ENCODE data around the gene CCDC73. TPM values are rescaled to one million over a fixed set of nuclear protein-coding genes. Genes with fewer than 3 reads are reported as not detected.

CCDC73 gene
- total RNA-seq (0.05 TPM), polyA plus RNA-seq (not detected)

DNA sequence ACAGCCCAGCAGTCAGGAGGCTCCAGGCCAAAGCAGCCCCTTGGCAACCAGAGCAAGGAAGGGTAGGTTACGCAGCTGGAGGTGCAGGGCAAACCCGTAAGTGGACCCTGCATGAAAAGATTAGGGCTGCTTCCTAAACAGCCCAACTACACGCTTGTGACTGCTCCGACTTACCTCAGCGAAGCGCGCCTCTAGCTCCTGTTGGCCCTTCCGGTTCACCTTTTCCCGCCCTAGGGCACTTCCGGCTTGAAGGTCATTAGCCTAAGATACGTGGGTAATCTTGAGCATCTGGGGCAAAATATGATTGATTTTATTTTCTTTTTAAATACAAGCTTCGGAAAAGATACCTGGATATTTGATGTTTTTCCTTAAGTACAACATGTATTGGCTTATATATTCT, at the start of gene CCDC73:
CCDC73 (minus strand) TSS at position 224 of the 400 bp plus-strand sequence. CDS start 34,419 bp downstream, outside the sequence.
- no peak within 1 kb of the TSS for H3K4me3 ChIP-seq (ENCODE audit: low read depth, low read length)
- no peak within 1 kb of the TSS for H3K27ac ChIP-seq (ENCODE audit: low read depth)
- no peaks in the 10 kb centered on the region for H3K4me1 ChIP-seq (ENCODE audit: insufficient read depth)
- DNase-seq (ENCODE audit: extremely low spot score): no peak
- 91% methylated on average over 12 of the region's 12 CpGs for WGBS
- no peaks in the 10 kb centered on the region for H3K36me3 ChIP-seq (ENCODE audit: insufficient read depth)

DNA sequence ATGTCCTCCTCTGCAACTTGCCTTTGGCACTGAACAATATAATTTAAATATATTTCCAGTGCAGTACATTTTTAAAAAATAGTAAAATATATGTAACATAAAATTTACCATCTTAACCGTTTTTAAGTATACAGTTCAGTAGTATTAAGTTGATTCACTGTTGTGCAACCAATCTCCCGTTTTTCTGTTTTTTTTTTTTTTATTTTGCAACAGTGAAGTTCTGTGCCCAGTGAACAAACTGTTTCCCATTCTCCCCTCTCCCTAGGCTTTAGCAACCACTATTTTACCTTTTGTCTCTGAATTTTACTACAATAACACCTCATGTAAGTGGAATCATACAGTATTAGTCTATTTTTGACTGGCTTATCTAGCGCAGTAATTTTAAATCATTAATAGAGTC, 49.1 kb upstream of the CCDC73 start:
- no peak for DNase-seq (ENCODE audit: extremely low spot score)
- no peaks in the 10 kb centered on the region for H3K36me3 ChIP-seq (ENCODE audit: insufficient read depth)
- no peak overlapping the region for H3K27ac ChIP-seq (ENCODE audit: low read depth)
- no peak overlapping the region for H3K4me3 ChIP-seq (ENCODE audit: low read depth, low read length)
- no peaks in the 10 kb centered on the region for H3K4me1 ChIP-seq (ENCODE audit: insufficient read depth)
- 60% methylated on average over 3 of the region's 3 CpGs for WGBS

DNA sequence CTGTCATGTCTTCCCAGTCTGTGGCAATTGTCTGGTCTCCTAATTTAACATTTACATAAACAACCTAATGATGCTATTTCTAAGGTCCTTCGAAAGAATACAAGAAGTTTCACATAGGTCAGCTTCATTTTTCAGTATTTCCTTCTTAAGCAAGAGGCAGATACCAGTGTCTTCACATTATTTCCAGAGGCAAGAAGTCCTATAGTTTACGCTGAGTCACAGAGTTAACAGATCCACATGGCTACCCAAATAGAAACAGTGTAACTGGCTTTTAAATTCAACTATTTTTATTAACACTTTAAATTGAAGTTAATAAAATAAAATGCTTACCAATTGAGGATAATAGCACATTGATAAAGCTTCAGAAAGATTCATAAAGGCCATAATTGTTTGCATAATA, 46.1 kb upstream of the CCDC73 start:
- Histone ChIP-seq H3K27ac (ENCODE audit: low read depth) (no peak overlapping the region), H3K4me3 (ENCODE audit: low read depth, low read length) (no peak overlapping the region), H3K4me1 (ENCODE audit: insufficient read depth) (no peaks in the 10 kb centered on the region), H3K36me3 (ENCODE audit: insufficient read depth) (no peaks in the 10 kb centered on the region)
- no peak for DNase-seq (ENCODE audit: extremely low spot score)
- 82% methylated on average over 2 of the region's 2 CpGs for WGBS

DNA sequence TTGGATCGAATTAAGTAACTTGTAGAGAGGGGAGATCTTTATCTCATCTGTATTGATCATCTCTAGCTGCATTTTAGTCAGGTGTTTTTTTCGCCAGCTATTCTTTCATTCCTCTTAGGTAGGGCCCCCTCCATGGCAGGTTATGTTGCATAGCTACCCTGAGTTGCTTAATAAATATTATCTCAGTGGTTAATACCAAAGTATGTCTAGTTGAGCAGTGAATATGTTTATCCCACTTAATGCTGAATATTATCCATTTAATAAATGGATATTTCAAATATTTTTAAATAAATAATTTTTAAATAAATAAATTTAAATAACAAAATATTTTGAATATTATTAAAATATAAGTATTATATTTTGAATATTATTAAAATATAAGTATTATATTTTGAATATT, 44.8 kb upstream of the CCDC73 start:
- Histone ChIP-seq H3K27ac (ENCODE audit: low read depth) (no peak overlapping the region), H3K4me1 (ENCODE audit: insufficient read depth) (no peaks in the 10 kb centered on the region)
- WGBS: 82% methylated on average over 2 of the region's 2 CpGs

DNA sequence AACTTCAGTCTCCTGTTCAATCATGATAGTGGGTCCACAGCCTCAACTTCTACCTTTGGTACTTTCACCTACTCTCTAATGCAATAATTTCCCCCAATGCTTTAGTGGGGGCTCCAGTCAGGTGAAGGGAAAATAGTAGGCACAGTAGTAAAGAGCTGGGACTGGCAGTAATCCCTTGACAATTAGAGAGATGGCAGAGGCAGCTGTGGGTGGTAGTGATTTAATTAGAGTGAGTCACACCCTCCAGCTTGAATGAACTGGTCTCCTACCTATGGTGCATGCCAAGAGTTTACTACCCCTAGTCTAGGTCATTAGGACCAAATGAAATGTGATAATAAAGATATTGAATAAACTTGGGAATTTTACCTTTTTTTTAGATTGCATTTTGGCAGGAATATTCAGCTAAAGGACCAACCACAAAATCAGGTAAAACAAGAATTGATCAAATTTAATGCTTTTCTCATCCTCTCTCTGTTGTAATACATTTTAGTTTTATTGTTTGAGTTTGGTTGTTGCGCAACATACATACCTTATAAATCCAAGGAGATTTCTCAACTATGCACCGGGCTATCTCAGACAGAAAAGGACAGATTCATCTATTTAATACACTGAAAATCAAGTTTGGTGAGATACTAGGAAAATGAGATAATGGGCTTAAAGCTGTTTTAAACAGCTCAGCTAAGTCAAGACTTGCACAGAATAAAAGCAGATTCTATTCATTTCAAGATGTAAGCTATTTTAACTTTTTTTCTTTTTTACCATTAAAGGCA, 44.2 kb upstream of the CCDC73 start:
- Histone ChIP-seq H3K27ac (ENCODE audit: low read depth) (no peak overlapping the region), H3K4me1 (ENCODE audit: insufficient read depth) (no peaks in the 10 kb centered on the region), H3K36me3 (ENCODE audit: insufficient read depth) (no peaks in the 10 kb centered on the region), H3K4me3 (ENCODE audit: low read depth, low read length) (no peak overlapping the region)
- WGBS: 55% methylated on average over 2 of the region's 2 CpGs
- DNase-seq (ENCODE audit: extremely low spot score): no peak

More for the DNA sequence above, 44.8 kb upstream of the CCDC73 start:
- Histone ChIP-seq H3K36me3 (ENCODE audit: insufficient read depth) (no peaks in the 10 kb centered on the region), H3K4me3 (ENCODE audit: low read depth, low read length) (no peak overlapping the region)
- DNase-seq (ENCODE audit: extremely low spot score): no peak

DNA sequence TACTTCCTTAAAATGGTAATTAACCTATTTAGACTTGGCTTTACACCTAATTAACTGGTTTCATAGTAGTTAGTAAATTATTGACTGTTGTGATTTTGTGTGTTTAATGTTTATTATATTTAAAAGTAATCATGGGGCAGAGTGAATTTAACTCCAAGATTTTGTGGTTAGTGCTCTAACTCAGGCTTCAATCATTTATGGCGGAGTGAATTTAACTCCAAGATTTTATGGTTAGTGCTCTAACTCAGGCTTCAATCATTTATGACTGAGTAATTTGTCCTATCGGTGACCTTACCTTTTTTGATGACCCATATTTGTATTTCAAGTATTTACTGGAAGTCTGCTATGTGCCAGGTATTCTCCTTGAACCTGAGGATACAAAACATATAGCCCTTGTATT, 42.5 kb upstream of the CCDC73 start:
- whole genome bisulfite sequencing: 86% methylated on average over 2 of the region's 2 CpGs
- no peaks in the 10 kb centered on the region for H3K4me1 ChIP-seq (ENCODE audit: insufficient read depth)
- H3K36me3 ChIP-seq (ENCODE audit: insufficient read depth): no peaks in the 10 kb centered on the region
- no peak overlapping the region for H3K27ac ChIP-seq (ENCODE audit: low read depth)
- DNase-seq (ENCODE audit: extremely low spot score): no peak
- no peak overlapping the region for H3K4me3 ChIP-seq (ENCODE audit: low read depth, low read length)

DNA sequence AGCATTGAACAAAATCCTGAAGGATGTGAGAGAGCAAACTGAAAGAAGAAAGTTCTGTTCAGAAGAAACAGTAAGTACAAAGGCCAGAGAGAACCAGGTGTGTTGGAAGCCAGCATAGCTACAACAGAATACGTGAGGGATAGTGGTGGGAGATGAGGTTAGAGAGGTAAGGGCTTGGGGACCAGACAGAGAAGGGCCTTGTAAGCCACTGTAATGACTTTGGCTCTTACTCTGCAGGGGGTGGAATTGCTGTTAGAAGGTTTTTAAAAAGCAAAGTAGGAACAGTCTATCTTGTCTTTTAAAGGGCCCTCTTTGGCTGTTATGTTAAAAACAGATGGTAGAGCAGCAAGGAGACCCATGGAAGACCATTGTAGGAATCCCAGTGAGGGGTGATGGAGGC, 39.5 kb upstream of the CCDC73 start:
- no peaks in the 10 kb centered on the region for H3K4me1 ChIP-seq (ENCODE audit: insufficient read depth)
- no peaks in the 10 kb centered on the region for H3K36me3 ChIP-seq (ENCODE audit: insufficient read depth)
- no peak overlapping the region for H3K27ac ChIP-seq (ENCODE audit: low read depth)
- no peak for DNase-seq (ENCODE audit: extremely low spot score)
- 56% methylated on average over 1 of the region's 1 CpG for WGBS
- no peak overlapping the region for H3K4me3 ChIP-seq (ENCODE audit: low read depth, low read length)

DNA sequence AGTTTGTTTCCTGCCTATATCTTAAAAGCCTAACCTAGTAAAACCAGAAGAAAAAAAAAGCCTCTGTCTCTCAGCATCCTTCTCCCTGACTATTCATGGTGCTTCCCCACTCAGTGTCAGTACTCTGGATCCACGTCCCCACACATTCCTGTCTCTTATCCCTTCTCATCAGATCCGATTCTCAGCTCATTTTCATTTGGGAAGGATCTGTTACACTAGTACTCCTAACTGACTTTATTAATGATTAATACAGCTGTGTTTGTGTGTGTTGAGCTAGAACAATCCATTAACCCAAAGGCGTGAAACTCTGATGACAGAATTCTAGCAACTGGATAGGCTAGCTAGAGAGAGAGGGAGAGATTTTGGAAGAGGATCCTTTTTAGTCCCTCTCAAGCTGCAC, 36.8 kb upstream of the CCDC73 start:
- 56% methylated on average over 3 of the region's 3 CpGs for WGBS
- H3K4me3 ChIP-seq (ENCODE audit: low read depth, low read length): no peak overlapping the region
- no peak overlapping the region for H3K27ac ChIP-seq (ENCODE audit: low read depth)
- no peaks in the 10 kb centered on the region for H3K36me3 ChIP-seq (ENCODE audit: insufficient read depth)
- no peaks in the 10 kb centered on the region for H3K4me1 ChIP-seq (ENCODE audit: insufficient read depth)
- no peak for DNase-seq (ENCODE audit: extremely low spot score)

DNA sequence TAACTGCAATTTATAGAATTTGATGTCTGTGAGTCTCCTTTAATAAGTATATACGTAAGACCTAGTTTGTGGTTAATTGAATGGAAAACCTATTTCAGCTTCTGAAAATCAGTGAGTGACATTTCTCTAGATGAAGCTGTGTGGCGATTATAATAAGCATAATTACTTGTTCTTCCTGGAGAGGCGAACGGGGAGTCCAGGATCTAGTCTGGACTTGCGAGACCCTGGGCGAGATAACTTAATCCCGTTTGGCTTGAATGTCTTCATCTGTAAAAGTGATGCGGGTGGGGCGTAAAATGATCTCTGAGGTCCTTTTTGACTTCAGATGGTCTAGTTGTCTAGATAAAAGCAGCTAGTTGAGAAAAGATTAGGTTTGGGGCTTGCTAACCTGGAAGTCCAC, 36.3 kb upstream of the CCDC73 start:
- Histone ChIP-seq H3K27ac (ENCODE audit: low read depth) (no peak overlapping the region), H3K36me3 (ENCODE audit: insufficient read depth) (no peaks in the 10 kb centered on the region), H3K4me1 (ENCODE audit: insufficient read depth) (no peaks in the 10 kb centered on the region), H3K4me3 (ENCODE audit: low read depth, low read length) (no peak overlapping the region)
- no peak for DNase-seq (ENCODE audit: extremely low spot score)
- WGBS: 35% methylated on average over 9 of the region's 9 CpGs

DNA sequence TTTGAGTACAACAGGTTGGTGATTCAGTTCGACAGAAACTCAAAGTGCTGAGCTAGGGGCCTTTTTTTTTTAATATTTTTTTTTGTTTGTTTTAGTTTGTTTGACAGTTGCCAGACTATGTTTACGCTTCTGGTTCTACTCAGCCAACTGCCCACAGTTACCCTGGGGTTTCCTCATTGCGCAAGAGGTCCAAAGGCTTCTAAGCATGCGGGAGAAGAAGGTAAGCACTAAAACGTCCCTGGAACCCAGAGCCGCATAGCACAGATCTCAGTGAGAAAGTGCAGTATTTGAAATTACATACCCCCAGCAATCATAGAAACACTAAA, 35.9 kb upstream of the CCDC73 start:
- Histone ChIP-seq H3K36me3 (ENCODE audit: insufficient read depth) (no peaks in the 10 kb centered on the region), H3K27ac (ENCODE audit: low read depth) (no peak overlapping the region), H3K4me1 (ENCODE audit: insufficient read depth) (no peaks in the 10 kb centered on the region), H3K4me3 (ENCODE audit: low read depth, low read length) (peak overlapping the region; percentile 52)
- no peak for DNase-seq (ENCODE audit: extremely low spot score)
- 27% methylated on average over 6 of the region's 6 CpGs for WGBS

DNA sequence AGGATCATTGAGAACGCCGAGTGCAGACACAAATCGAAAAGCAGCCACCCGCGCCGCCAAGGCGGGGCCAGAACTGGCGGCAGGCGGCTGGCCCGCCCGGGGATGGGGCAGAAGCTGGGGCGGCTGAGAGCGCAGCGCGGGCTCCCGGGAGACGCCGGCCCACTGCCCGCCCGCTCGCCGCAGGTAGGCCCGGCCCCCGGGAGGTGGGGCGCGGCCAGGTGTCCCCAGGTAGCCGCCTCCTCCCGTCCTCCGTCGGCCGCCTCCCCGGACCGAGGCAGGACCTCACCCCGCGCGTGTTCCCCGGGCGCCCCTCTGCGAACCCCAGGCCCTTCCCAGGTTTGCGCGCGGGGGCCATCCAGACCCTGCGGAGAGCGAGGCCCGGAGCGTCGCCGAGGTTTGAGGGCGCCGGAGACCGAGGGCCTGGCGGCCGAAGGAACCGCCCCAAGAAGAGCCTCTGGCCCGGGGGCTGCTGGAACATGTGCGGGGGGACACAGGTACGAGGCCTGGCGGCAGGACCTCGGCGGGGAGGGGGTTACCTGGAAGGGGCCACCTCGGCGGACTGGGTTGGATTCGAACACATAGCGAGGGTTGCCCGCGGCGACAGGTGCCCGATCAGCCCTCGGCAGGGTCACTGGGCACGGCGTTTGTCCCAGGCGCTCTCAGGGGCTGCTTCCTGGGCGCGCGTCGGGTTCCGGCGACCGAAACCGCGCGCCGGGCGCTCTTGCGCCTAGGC, 35.4 kb upstream of the CCDC73 start, which contains the start of gene PRRG4:
PRRG4 (plus strand) TSS at position 248 of the 733 bp plus-strand sequence. CDS start 603 bp downstream, outside the sequence.
- Histone ChIP-seq H3K36me3 (ENCODE audit: insufficient read depth) (no peaks in the 10 kb centered on the region), H3K4me1 (ENCODE audit: insufficient read depth) (no peaks in the 10 kb centered on the region), H3K4me3 (ENCODE audit: low read depth, low read length) (peak within 1 kb of the TSS; percentile 52), H3K27ac (ENCODE audit: low read depth) (peak within 1 kb of the TSS; percentile 80)
- WGBS: 2% methylated on average over 85 of the region's 85 CpGs
- no peak for DNase-seq (ENCODE audit: extremely low spot score)

DNA sequence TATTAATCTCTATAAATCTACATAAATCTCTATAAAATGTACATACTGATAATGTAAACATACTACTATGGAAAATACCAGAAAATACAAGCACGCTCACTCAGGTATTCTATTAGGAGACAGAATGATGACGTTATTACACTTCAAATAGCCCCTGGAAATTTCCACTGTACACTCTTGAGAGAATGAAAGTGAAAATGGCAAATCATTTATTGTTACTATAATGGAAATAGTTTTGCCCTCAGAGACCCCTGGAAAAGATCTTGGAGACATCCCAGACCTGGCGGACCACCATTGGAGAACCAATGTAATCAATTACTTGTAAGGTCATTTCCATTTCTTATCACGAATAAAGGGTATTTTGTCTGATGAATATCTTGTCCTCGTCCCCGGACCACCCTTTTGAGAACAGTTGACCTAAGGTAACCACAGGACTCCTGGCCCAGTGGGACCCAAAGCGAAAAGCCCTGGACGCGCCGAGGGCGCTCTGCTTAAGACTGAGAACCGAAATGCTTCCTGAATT, 34.8 kb upstream of the CCDC73 start:
- Histone ChIP-seq H3K4me3 (ENCODE audit: low read depth, low read length) (peak overlapping the region; percentile 52), H3K4me1 (ENCODE audit: insufficient read depth) (no peaks in the 10 kb centered on the region), H3K27ac (ENCODE audit: low read depth) (peak overlapping the region; percentile 80), H3K36me3 (ENCODE audit: insufficient read depth) (no peaks in the 10 kb centered on the region)
- DNase-seq (ENCODE audit: extremely low spot score): peak; percentile 41
- 10% methylated on average over 12 of the region's 12 CpGs for WGBS

DNA sequence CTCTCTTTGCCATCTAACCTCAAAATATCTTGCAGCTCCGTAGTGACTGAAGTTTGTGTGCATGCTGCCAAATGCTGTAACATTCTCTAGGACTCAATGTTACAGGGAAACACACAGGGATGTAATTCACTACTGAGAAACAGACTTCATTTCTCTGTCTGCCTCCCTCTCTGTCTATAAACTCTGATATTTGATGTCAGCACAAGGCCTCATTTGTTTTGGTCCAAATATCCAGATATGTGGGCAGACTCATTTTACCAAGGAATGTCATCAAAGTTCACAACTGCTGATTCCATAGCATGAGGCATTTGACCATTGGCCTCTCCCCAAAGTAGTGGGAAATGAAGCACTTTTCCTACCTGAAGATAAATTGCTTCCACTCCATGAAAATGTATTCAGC, 32.8 kb upstream of the CCDC73 start:
- no peak for DNase-seq (ENCODE audit: extremely low spot score)
- H3K36me3 ChIP-seq (ENCODE audit: insufficient read depth): no peaks in the 10 kb centered on the region
- no peak overlapping the region for H3K27ac ChIP-seq (ENCODE audit: low read depth)
- no peak overlapping the region for H3K4me3 ChIP-seq (ENCODE audit: low read depth, low read length)
- no peaks in the 10 kb centered on the region for H3K4me1 ChIP-seq (ENCODE audit: insufficient read depth)
- WGBS: 70% methylated on average over 1 of the region's 1 CpG

DNA sequence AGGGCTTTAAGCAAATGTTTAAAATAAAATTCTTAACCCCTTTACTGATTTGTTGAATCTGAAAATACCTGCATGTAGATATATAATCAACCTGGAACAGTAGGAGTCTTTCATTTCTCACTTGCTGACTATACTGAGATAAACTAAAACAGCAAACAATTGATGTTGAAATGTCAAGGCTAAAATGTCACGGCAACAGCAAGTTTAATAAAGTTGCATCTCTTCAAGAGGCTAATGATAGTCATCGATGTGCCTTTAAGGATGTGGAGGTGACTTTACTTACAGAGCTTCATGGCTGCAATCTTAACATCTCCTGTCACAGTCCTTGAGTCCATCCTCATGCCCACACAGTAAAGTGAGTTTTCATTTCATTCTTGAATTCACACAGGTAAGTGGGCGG, 31.7 kb upstream of the CCDC73 start:
- 72% methylated on average over 3 of the region's 3 CpGs for WGBS
- H3K4me1 ChIP-seq (ENCODE audit: insufficient read depth): no peaks in the 10 kb centered on the region
- H3K4me3 ChIP-seq (ENCODE audit: low read depth, low read length): no peak overlapping the region
- H3K36me3 ChIP-seq (ENCODE audit: insufficient read depth): no peaks in the 10 kb centered on the region
- no peak for DNase-seq (ENCODE audit: extremely low spot score)
- no peak overlapping the region for H3K27ac ChIP-seq (ENCODE audit: low read depth)
